ENCODE data around the gene DUSP14. TPM values are rescaled to one million over a fixed set of nuclear protein-coding genes. Genes with fewer than 3 reads are reported as not detected.
A peak's percentile ranks its signal among the peaks of the same experiment; 100 is the strongest.
"Not testable (repeated sequence)": the region's sequence is repeated elsewhere in the genome, so short reads cannot be mapped to it uniquely, and the experiment has no call there.

The DUSP14 gene
- 10 to 100 TPM; 11.4 to 16.9 TPM for total RNA-seq

GRCh38 chr17:37489197-37490001, at the start of gene DUSP14:
DUSP14 (plus strand) TSS chr17:37489891; CDS start chr17:37512273, 22,382 bp downstream.
- CTCF ChIA-PET, result no interaction called here
- Mint-ChIP-seq H3K4me3 (peak within 1 kb of the TSS; percentile 84), H3K27me3 (no peaks in the 10 kb centered on the region), H3K27ac (peak within 1 kb of the TSS; percentile 91), H3K36me3 (no peaks in the 10 kb centered on the region), H3K9me3 (ENCODE audit: low read depth) (no peaks in the 10 kb centered on the region), H3K4me1 (peaks cover 35% of the 10 kb centered on the region)
- ATAC-seq (peak; percentile 86), DNase-seq (peak; percentile 86)

- H3K4me1 Mint-ChIP-seq, result peaks cover 12% of the 10 kb centered on the region
- H3K4me3 Mint-ChIP-seq, result no peak overlapping the region
- H3K36me3 Mint-ChIP-seq, result peaks cover 60% of the 10 kb centered on the region
- ATAC-seq, result no peak
- no peak for DNase-seq
- H3K27me3 Mint-ChIP-seq, result no peaks in the 10 kb centered on the region
- H3K9me3 Mint-ChIP-seq (ENCODE audit: low read depth), result no peaks in the 10 kb centered on the region
- H3K27ac Mint-ChIP-seq, result no peak overlapping the region
- CTCF ChIA-PET, result interaction anchor here (0.7 to 0.9 kb wide), 2 partner anchors 33 to 1551 kb away, joined by 3 to 4 read pairs; partner anchors contain the start of genes ACACA and TADA2A
These were observed 49.3 kb upstream of the DUSP14 start for GRCh38 chr17:37440424-37440823.

DNA sequence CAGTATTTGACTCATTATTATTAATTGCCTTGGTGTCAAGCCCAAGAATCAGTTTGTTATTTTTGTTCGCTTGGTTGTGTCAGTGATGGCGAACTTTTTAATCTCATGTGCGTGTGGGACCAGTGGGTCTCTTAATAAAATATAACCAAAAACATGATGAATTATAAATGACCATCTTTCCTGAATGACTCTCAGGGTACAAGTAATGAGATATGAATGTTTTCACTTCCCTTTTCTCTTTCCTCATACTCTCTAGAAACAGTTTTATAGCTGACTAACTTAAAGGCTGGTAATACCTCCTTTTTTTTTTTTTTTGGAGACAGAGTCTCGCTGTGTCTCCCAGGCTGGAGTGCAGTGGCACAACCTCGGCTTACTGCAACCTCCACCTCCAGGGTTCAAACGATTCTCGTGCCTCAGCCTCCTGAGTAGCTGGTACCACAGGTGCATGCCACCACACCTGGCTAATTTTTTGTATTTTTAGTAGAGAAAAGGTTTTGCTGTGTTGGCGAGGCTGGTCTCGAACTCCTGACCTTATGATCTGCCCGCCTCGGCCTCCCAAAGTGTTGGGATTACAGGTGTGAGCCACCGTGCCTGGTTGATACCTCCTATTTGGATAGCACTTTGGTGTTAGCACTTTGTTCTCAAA, 48.2 kb upstream of the DUSP14 start:
- not testable (repeated sequence) for H3K9me3 Mint-ChIP-seq (ENCODE audit: low read depth); ATAC-seq; H3K27ac Mint-ChIP-seq; H3K27me3 Mint-ChIP-seq; H3K4me3 Mint-ChIP-seq; DNase-seq
- Mint-ChIP-seq H3K4me1 (peaks cover 12% of the 10 kb centered on the region), H3K36me3 (peaks cover 61% of the 10 kb centered on the region)
- CTCF ChIA-PET, result interaction anchor here (0.9 to 1.0 kb wide), 2 partner anchors 13 to 68 kb away, joined by 3 to 4 read pairs; no protein-coding TSS in a partner anchor

- CTCF ChIA-PET, result no interaction called here
- no peak overlapping the region for H3K27ac Mint-ChIP-seq
- H3K9me3 Mint-ChIP-seq (ENCODE audit: low read depth), result no peaks in the 10 kb centered on the region
- DNase-seq (no peak), ATAC-seq (no peak)
- peaks cover 44% of the 10 kb centered on the region for H3K36me3 Mint-ChIP-seq
- H3K27me3 Mint-ChIP-seq, result no peaks in the 10 kb centered on the region
- no peaks in the 10 kb centered on the region for H3K4me1 Mint-ChIP-seq
- no peak overlapping the region for H3K4me3 Mint-ChIP-seq
These were observed 43.7 kb upstream of the DUSP14 start for GRCh38 chr17:37446027-37446426.

DNA sequence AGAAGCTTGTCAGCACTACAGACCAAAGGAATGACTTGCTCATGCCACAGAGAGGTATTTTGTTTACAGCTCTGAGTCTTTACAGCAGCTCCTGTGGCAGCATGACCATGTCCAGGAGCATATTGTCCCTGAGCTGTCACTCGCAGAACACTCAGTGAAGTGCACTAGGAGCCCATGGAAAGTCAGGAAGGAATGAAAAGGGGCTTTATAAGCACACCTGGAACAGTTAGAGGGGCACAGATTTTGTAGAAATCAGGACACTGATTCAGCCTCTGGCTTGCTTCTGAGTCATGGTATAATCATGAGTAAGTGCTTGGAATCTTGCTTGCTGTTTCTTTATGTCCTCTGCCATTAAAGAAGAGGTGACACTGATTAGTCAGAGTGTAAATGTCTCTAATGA, 42.0 kb upstream of the DUSP14 start:
- Mint-ChIP-seq H3K9me3 (ENCODE audit: low read depth) (no peaks in the 10 kb centered on the region), H3K27ac (no peak overlapping the region), H3K4me3 (no peak overlapping the region), H3K27me3 (no peaks in the 10 kb centered on the region), H3K4me1 (no peaks in the 10 kb centered on the region), H3K36me3 (peaks cover 35% of the 10 kb centered on the region)
- no peak for DNase-seq
- CTCF ChIA-PET, result interaction anchor here (1.2 kb wide), 1 partner anchor 10 kb away, joined by 4 read pairs; no protein-coding TSS in a partner anchor
- no peak for ATAC-seq

DNA sequence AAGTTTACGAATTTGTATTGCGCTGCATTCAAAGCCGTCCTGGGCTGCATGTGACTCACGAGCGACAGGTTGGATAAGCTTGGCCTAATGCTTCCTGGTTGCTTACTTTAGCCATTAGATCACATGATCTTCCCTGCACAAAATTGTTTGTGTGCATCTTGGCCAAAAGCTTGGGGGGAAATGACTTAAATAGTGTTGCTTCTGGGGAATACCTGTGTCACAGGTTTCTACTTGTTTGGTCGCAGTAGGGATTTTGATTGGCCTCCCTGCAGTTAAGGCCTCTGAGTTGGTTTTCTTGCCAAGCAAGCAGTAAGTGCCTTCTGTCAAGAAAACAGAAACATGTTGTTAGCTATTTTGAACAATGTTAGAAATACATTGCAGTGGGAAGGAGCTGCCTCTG, 39.6 kb upstream of the DUSP14 start:
- Mint-ChIP-seq H3K36me3 (peaks cover 25% of the 10 kb centered on the region), H3K4me1 (no peaks in the 10 kb centered on the region), H3K27me3 (no peaks in the 10 kb centered on the region), H3K9me3 (ENCODE audit: low read depth) (no peaks in the 10 kb centered on the region), H3K4me3 (no peak overlapping the region), H3K27ac (no peak overlapping the region)
- CTCF ChIA-PET, result interaction anchor here (0.8 to 1.5 kb wide), 2 partner anchors 12 to 78 kb away, joined by 3 to 6 read pairs; no protein-coding TSS in a partner anchor
- ATAC-seq, result no peak
- DNase-seq, result no peak

- Mint-ChIP-seq H3K36me3 (peaks cover 21% of the 10 kb centered on the region), H3K27ac (peak overlapping the region; percentile 62)
- H3K9me3 Mint-ChIP-seq (ENCODE audit: low read depth); H3K27me3 Mint-ChIP-seq; ATAC-seq; H3K4me1 Mint-ChIP-seq; DNase-seq; H3K4me3 Mint-ChIP-seq: not testable (repeated sequence)
- CTCF ChIA-PET, result interaction anchor here (0.7 to 1.3 kb wide), 3 partner anchors 19 to 323 kb away, joined by 3 to 4 read pairs (median 3); no protein-coding TSS in a partner anchor
These were observed 31.9 kb upstream of the DUSP14 start for GRCh38 chr17:37457801-37458200.

DNA sequence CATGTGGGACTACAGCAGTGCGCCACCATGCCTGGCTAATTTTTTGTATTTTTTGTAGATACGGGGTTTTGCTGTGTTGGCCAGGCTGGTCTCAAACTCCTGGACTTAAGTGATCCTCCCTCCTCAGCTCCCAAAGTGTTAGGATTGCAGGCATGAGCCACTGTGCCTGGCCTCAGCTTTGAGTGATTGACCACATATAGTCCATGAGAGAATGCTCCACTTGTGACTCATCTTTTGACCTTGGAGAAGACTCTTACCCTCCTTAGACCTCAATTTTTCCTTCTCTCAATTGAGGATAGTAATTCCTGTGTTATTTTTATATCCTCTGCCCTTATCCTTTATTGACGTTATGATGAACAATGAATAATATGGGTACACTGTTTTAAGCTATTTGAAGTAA, 30.9 kb upstream of the DUSP14 start:
- CTCF ChIA-PET, result interaction anchor here (1.3 kb wide), 1 partner anchor 85 kb away, joined by 4 read pairs; no protein-coding TSS in a partner anchor
- no peak for DNase-seq
- no peak for ATAC-seq
- Mint-ChIP-seq H3K36me3 (peaks cover 20% of the 10 kb centered on the region), H3K4me3 (no peak overlapping the region), H3K27me3 (no peaks in the 10 kb centered on the region), H3K4me1 (peaks cover 6% of the 10 kb centered on the region), H3K9me3 (ENCODE audit: low read depth) (no peaks in the 10 kb centered on the region), H3K27ac (no peak overlapping the region)

- Mint-ChIP-seq H3K9me3 (ENCODE audit: low read depth) (no peaks in the 10 kb centered on the region), H3K36me3 (peaks cover 40% of the 10 kb centered on the region), H3K27ac (peak overlapping the region; percentile 20), H3K4me1 (peaks cover 16% of the 10 kb centered on the region), H3K27me3 (no peaks in the 10 kb centered on the region), H3K4me3 (no peak overlapping the region)
- DNase-seq, result no peak
- CTCF ChIA-PET, result no interaction called here
- ATAC-seq, result peak; percentile 16
These were observed 28.0 kb upstream of the DUSP14 start for GRCh38 chr17:37461668-37462067.

DNA sequence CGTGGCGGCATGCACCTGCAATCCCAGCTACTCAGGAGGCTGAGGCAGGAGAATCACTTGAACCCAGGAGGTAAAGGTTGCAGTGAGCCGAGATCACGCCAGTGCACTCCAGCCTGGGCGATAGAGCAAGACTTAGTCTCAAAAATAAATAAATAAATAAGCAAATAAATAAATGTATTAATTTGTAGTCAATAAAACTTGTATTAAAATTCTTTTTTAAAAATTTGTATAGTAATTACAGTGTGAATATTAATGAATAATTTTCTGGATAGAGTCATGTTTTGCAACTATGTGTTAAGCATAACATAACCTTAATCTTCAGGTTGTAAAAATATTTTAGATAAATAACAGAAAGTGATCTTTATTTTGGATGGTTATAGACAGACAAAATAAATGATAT, 27.2 kb upstream of the DUSP14 start:
- no peak overlapping the region for H3K27ac Mint-ChIP-seq
- no peaks in the 10 kb centered on the region for H3K9me3 Mint-ChIP-seq (ENCODE audit: low read depth)
- ATAC-seq (no peak), DNase-seq (no peak)
- CTCF ChIA-PET, result no interaction called here
- H3K4me3 Mint-ChIP-seq, result no peak overlapping the region
- H3K36me3 Mint-ChIP-seq, result peaks cover 44% of the 10 kb centered on the region
- no peaks in the 10 kb centered on the region for H3K27me3 Mint-ChIP-seq
- H3K4me1 Mint-ChIP-seq, result peaks cover 16% of the 10 kb centered on the region

DNA sequence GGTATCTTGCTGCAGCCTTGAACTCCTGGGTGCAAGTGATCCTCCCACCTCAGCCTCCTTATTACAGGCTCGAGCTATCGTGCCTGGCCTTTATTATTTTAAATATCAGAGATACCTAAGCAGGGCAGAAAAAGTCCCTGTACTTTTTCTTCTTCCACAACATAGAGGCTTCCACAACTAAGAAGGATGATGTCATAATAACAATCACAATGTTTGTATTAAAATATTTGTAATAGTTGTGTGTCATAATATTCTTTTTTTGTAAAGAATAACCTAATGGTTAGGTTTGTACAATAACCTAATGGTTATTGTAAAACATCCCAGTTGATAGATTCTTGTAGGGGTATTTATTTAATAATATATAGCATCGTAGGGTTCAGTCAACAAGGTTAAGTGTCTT, 26.7 kb upstream of the DUSP14 start:
- Mint-ChIP-seq H3K27ac (no peak overlapping the region), H3K4me3 (no peak overlapping the region), H3K27me3 (no peaks in the 10 kb centered on the region), H3K4me1 (peaks cover 16% of the 10 kb centered on the region), H3K9me3 (ENCODE audit: low read depth) (no peaks in the 10 kb centered on the region), H3K36me3 (peaks cover 41% of the 10 kb centered on the region)
- no peak for DNase-seq
- ATAC-seq, result no peak
- CTCF ChIA-PET, result interaction anchor here (0.8 kb wide), 1 partner anchor 14 kb away, joined by 3 read pairs; no protein-coding TSS in a partner anchor

- Mint-ChIP-seq H3K27ac (no peak overlapping the region), H3K36me3 (peaks cover 35% of the 10 kb centered on the region), H3K9me3 (ENCODE audit: low read depth) (no peaks in the 10 kb centered on the region), H3K4me1 (peaks cover 19% of the 10 kb centered on the region), H3K27me3 (no peaks in the 10 kb centered on the region), H3K4me3 (no peak overlapping the region)
- no peak for DNase-seq
- ATAC-seq, result no peak
- CTCF ChIA-PET, result interaction anchor here (1.2 kb wide), 1 partner anchor 10 kb away, joined by 3 read pairs; no protein-coding TSS in a partner anchor
These were observed 24.5 kb upstream of the DUSP14 start for GRCh38 chr17:37465069-37465616.

GRCh38 chr17:37466471-37466870, 23.2 kb upstream of the DUSP14 start:
- ATAC-seq, result no peak

More at GRCh38 chr17:37466471-37466870, 23.2 kb upstream of the DUSP14 start:
- Mint-ChIP-seq H3K27ac (no peak overlapping the region), H3K9me3 (ENCODE audit: low read depth) (no peaks in the 10 kb centered on the region), H3K4me3 (no peak overlapping the region), H3K36me3 (peaks cover 45% of the 10 kb centered on the region), H3K4me1 (peaks cover 16% of the 10 kb centered on the region), H3K27me3 (no peaks in the 10 kb centered on the region)
- DNase-seq, result no peak
- CTCF ChIA-PET, result interaction anchor here (1.2 kb wide), 1 partner anchor 12 kb away, joined by 3 read pairs; no protein-coding TSS in a partner anchor

Data from activated CD8-positive, alpha-beta memory T cell treated with anti-CD3 and anti-CD28 coated beads, Interleukin-2, amount 10 ng/mL, durations not matched to agents 7 days and 5 days (primary cell).